ENCODE data around the gene FAM110D.

Gene FAM110D

GRCh38 chr1:26130695-26131094 is 28.2 kb upstream of the FAM110D start:
- no peak for DNase-seq

- DNase-seq: peak; percentile 2
Measured at GRCh38 chr1:26132128-26132833, 26.6 kb upstream of the FAM110D start.

- no peak for DNase-seq
Measured at GRCh38 chr1:26132834-26133167, 26.1 kb upstream of the FAM110D start.

GRCh38 chr1:26134466-26134865 is 24.4 kb upstream of the FAM110D start:
- DNase-seq: no peak

GRCh38 chr1:26138974-26139558 is 19.8 kb upstream of the FAM110D start:
- DNase-seq: no peak

GRCh38 chr1:26142159-26142558 is 16.7 kb upstream of the FAM110D start:
- no peak for DNase-seq

GRCh38 chr1:26145041-26145959 is 13.6 kb upstream of the FAM110D start:
- peak; percentile 47 for DNase-seq

- DNase-seq: no peak
Measured at GRCh38 chr1:26145960-26146294, 13.0 kb upstream of the FAM110D start.

- DNase-seq: no peak
Measured at GRCh38 chr1:26148887-26149286, 10.0 kb upstream of the FAM110D start.

- no peak for DNase-seq
Measured at GRCh38 chr1:26153966-26154532, 4.8 kb upstream of the FAM110D start.

GRCh38 chr1:26154750-26155149 is 4.1 kb upstream of the FAM110D start:
- no peak for DNase-seq

- no peak for DNase-seq
Measured at GRCh38 chr1:26155370-26156284, 3.3 kb upstream of the FAM110D start.

GRCh38 chr1:26156285-26157038 is 2.4 kb upstream of the FAM110D start:
- DNase-seq: no peak

- no peak for DNase-seq
Measured at GRCh38 chr1:26158271-26158907, 490 bp upstream of the FAM110D start.

- DNase-seq: no peak
Measured at GRCh38 chr1:26159743-26160039, 812 bp downstream of the FAM110D start.

- DNase-seq: no peak
Measured at GRCh38 chr1:26160527-26161414, 1.9 kb downstream of the FAM110D start.

- no peak for DNase-seq
Measured at GRCh38 chr1:26161415-26162219, 2.7 kb downstream of the FAM110D start.

- no peak for DNase-seq
Measured at GRCh38 chr1:26162220-26162709, 3.4 kb downstream of the FAM110D start.

- no peak for DNase-seq
Measured at GRCh38 chr1:26163684-26164035, 4.8 kb downstream of the FAM110D start.

All from NCI-H774 (cell line).